ENCODE data around the gene TCF7L2.

The TCF7L2 gene

DNA sequence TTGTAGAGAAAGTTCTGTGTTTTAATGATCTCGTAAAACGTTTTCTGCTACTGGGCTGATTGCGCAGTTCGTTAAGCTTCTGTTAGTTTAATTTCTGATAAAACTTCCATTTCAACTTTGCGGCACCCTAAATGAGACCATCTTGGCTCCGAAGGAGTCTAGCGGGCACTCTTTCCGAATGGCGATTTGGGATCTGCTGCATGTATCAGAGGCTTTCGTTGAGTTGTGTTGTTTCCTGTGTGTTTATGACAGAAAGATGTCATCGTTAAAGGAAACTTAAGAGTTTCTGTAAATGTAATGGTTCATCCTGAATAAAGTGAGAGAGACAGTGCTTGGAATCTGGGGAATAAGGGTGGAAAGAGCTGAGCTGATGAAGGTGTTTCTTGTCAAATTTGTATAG lies 174.7 kb downstream of the TCF7L2 start:
- Histone ChIP-seq H3K4me3 (replicated peaks; ENCODE audit: low read depth, low read length) (no peak overlapping the region), H3K36me3 (ENCODE audit: control insufficient read depth, insufficient read depth, low read length) (no peaks in the 10 kb centered on the region), H3K27me3 (replicated peaks; ENCODE audit: control insufficient read depth, insufficient read depth, low read length) (no peaks in the 10 kb centered on the region; the same call in 1 of the 2 replicates)
- TF ChIP-seq, protein P1, sequence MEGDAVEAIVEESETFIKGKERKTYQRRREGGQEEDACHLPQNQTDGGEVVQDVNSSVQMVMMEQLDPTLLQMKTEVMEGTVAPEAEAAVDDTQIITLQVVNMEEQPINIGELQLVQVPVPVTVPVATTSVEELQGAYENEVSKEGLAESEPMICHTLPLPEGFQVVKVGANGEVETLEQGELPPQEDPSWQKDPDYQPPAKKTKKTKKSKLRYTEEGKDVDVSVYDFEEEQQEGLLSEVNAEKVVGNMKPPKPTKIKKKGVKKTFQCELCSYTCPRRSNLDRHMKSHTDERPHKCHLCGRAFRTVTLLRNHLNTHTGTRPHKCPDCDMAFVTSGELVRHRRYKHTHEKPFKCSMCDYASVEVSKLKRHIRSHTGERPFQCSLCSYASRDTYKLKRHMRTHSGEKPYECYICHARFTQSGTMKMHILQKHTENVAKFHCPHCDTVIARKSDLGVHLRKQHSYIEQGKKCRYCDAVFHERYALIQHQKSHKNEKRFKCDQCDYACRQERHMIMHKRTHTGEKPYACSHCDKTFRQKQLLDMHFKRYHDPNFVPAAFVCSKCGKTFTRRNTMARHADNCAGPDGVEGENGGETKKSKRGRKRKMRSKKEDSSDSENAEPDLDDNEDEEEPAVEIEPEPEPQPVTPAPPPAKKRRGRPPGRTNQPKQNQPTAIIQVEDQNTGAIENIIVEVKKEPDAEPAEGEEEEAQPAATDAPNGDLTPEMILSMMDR (IDR thresholded peaks at IDR 0.05; ENCODE audit: insufficient read depth, low read length, poor library complexity, severe bottlenecking) = no peak
- no peak for DNase-seq (ENCODE audit: extremely low read depth, insufficient read length)

GRCh38 chr10:113125612-113126011 lies 175.6 kb downstream of the TCF7L2 start:
- DNase-seq (ENCODE audit: extremely low read depth, insufficient read length) = no peak
- TF ChIP-seq, protein P1 (IDR thresholded peaks at IDR 0.05; ENCODE audit: insufficient read depth, low read length, poor library complexity, severe bottlenecking) = no peak
- Histone ChIP-seq H3K4me3 (replicated peaks; ENCODE audit: low read depth, low read length) (no peak overlapping the region), H3K36me3 (ENCODE audit: control insufficient read depth, insufficient read depth, low read length) (no peaks in the 10 kb centered on the region), H3K27me3 (replicated peaks; ENCODE audit: control insufficient read depth, insufficient read depth, low read length) (no peaks in the 10 kb centered on the region; the same call in 1 of the 2 replicates)

GRCh38 chr10:113126229-113127201 lies 176.5 kb downstream of the TCF7L2 start:
- H3K4me3 ChIP-seq (replicated peaks; ENCODE audit: low read depth, low read length) = no peak overlapping the region
- H3K27me3 ChIP-seq (replicated peaks; ENCODE audit: control insufficient read depth, insufficient read depth, low read length) = no peaks in the 10 kb centered on the region; the same call in 1 of the 2 replicates
- no peaks in the 10 kb centered on the region for H3K36me3 ChIP-seq (ENCODE audit: control insufficient read depth, insufficient read depth, low read length)
- peak; percentile 34 for DNase-seq (ENCODE audit: extremely low read depth, insufficient read length)
- TF ChIP-seq, protein P1 (IDR thresholded peaks at IDR 0.05; ENCODE audit: insufficient read depth, low read length, poor library complexity, severe bottlenecking) = no peak

- no peaks in the 10 kb centered on the region for H3K36me3 ChIP-seq (ENCODE audit: control insufficient read depth, insufficient read depth, low read length)
- DNase-seq (ENCODE audit: extremely low read depth, insufficient read length) = no peak
- H3K27me3 ChIP-seq (replicated peaks; ENCODE audit: control insufficient read depth, insufficient read depth, low read length) = no peaks in the 10 kb centered on the region; the same call in 1 of the 2 replicates
- H3K4me3 ChIP-seq (replicated peaks; ENCODE audit: low read depth, low read length) = no peak overlapping the region
- TF ChIP-seq, protein P1 (IDR thresholded peaks at IDR 0.05; ENCODE audit: insufficient read depth, low read length, poor library complexity, severe bottlenecking) = no peak
Measured at GRCh38 chr10:113127261-113127900, 177.3 kb downstream of the TCF7L2 start.

DNA sequence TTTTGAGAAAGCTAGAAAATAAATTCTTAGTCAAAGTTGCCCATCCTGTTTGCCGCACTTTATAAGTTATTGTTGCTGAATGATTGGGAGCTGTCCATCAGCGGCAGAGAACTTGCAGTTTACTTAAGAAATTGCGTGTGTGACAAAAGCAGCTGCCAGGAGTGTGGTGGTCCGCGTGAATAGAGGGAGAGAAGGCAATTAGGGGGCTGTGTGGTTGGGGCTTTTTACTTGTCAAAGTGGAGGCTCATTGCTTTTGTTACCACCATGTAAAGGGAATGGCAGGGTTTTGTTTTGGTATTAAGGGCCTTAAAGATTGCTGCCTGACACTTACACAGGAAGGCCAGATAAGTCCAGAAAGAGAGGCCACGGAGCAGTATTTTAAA lies 177.8 kb downstream of the TCF7L2 start:
- Histone ChIP-seq H3K36me3 (ENCODE audit: control insufficient read depth, insufficient read depth, low read length) (no peaks in the 10 kb centered on the region), H3K4me3 (replicated peaks; ENCODE audit: low read depth, low read length) (no peak overlapping the region), H3K27me3 (replicated peaks; ENCODE audit: control insufficient read depth, insufficient read depth, low read length) (no peaks in the 10 kb centered on the region; the same call in 1 of the 2 replicates)
- no peak for DNase-seq (ENCODE audit: extremely low read depth, insufficient read length)
- TF ChIP-seq, protein P1 (IDR thresholded peaks at IDR 0.05; ENCODE audit: insufficient read depth, low read length, poor library complexity, severe bottlenecking) = no peak
